GM12891 (cell line): ENCODE measurements around the gene PRSS48. TPM values are rescaled to one million over a fixed set of nuclear protein-coding genes. Genes with fewer than 3 reads are reported as not detected.
A peak's percentile ranks its signal among the peaks of the same experiment; 100 is the strongest.
"Not testable (repeated sequence)": the region's sequence is repeated elsewhere in the genome, so short reads cannot be mapped to it uniquely, and the experiment has no call there.

ENCODE experiments used
- DNase-seq: peaks from one replicate; pipeline ENCODE4 v3.0.0; 2011; ENCODE audit warnings: low spot score; ENCODE audit not compliant: insufficient read length
- FAIRE-seq: peaks from 2 replicates; lab custom pipeline; 2011; peaks lifted over from hg19 to GRCh38; lab: Jason Lieb, UNC
- PAX5 ChIP-seq: IDR thresholded peaks from 2 replicates; pipeline ENCODE4 v1.6.1; 2011; ENCODE audit warnings: low read length, moderate library complexity, mild to moderate bottlenecking; ENCODE audit not compliant: insufficient read depth, severe bottlenecking
- POLR2A ChIP-seq: IDR thresholded peaks from 2 replicates; pipeline ENCODE4 v1.6.1; 2011; ENCODE audit warnings: low read depth, low read length, control low read depth
- POLR2AphosphoS5 ChIP-seq: IDR thresholded peaks from 2 replicates; pipeline ENCODE4 v1.6.1; 2011; ENCODE audit warnings: low read depth, low read length, control low read depth
- POU2F2 ChIP-seq: IDR thresholded peaks from 2 replicates; pipeline ENCODE4 v1.6.1; 2011; ENCODE audit warnings: low read depth, mild to moderate bottlenecking, control low read depth, low read length, moderate library complexity
- SPI1 ChIP-seq: IDR thresholded peaks from 2 replicates; pipeline ENCODE4 v1.6.1; 2011; ENCODE audit warnings: low read depth, low read length, control low read depth
- TAF1 ChIP-seq: IDR thresholded peaks from 2 replicates; pipeline ENCODE4 v1.6.1; 2011; ENCODE audit warnings: low read depth, low read length, control low read depth
- polyA plus RNA-seq: library from polyadenylated mRNA; unstranded; fragments of >200 nt; gene quantifications from one replicate; pipeline ENCODE4 v1.2.1, GENCODE V29; 2012; ENCODE audit warnings: low read depth, missing spikeins, inconsistent platforms; ENCODE audit not compliant: missing spikeins

PRSS48 gene
- polyA plus RNA-seq, result not detected

GRCh38 chr4:151276787-151277562 lies at the start of gene PRSS48:
Gene PRSS48 (plus strand): TSS chr4:151277161. CDS start chr4:151277173, 12 bp downstream.
- TF ChIP-seq POLR2A (no peak), POLR2AphosphoS5 (no peak), TAF1 (no peak), PAX5 (no peak), POU2F2 (no peak), SPI1 (peak; percentile 29; the same call in 1 of the 2 replicates)
- DNase-seq (peak; percentile 39), FAIRE-seq (no peak)

- TF ChIP-seq SPI1 (no peak), PAX5 (no peak), POLR2A (no peak), POU2F2 (no peak), POLR2AphosphoS5 (no peak), TAF1 (no peak)
- DNase-seq (no peak), FAIRE-seq (no peak)
These were observed 49.8 kb upstream of the PRSS48 start for GRCh38 chr4:151227172-151227571.

- no peak for TF ChIP-seq TAF1
- TF ChIP-seq SPI1, result no peak
- TF ChIP-seq POU2F2, result no peak
- TF ChIP-seq PAX5, result no peak
- TF ChIP-seq POLR2AphosphoS5, result no peak
- TF ChIP-seq POLR2A, result no peak
- FAIRE-seq, result no peak
- DNase-seq, result no peak
These were observed 49.2 kb upstream of the PRSS48 start for GRCh38 chr4:151227731-151228130.

- DNase-seq, result no peak
- FAIRE-seq, result no peak
- TF ChIP-seq PAX5, result no peak
These were observed 48.5 kb upstream of the PRSS48 start for GRCh38 chr4:151228189-151229119.

- DNase-seq (no peak), FAIRE-seq (no peak)
- TF ChIP-seq SPI1, result no peak
- TF ChIP-seq POU2F2, result no peak
- no peak for TF ChIP-seq POLR2A
- no peak for TF ChIP-seq TAF1
- TF ChIP-seq POLR2AphosphoS5, result no peak
- no peak for TF ChIP-seq PAX5
These were observed 44.9 kb upstream of the PRSS48 start for GRCh38 chr4:151231915-151232595.

- DNase-seq, result no peak
- TF ChIP-seq POLR2A (no peak), SPI1 (no peak), POLR2AphosphoS5 (no peak), PAX5 (no peak), TAF1 (no peak), POU2F2 (no peak)
- FAIRE-seq, result no peak
These were observed 43.4 kb upstream of the PRSS48 start for GRCh38 chr4:151233600-151233999.

GRCh38 chr4:151235373-151235772 lies 41.6 kb upstream of the PRSS48 start:
- FAIRE-seq, DNase-seq: not testable (repeated sequence)

GRCh38 chr4:151236036-151236435 lies 40.9 kb upstream of the PRSS48 start:
- no peak for DNase-seq
- no peak for FAIRE-seq
- TF ChIP-seq SPI1 (no peak), POU2F2 (no peak), POLR2AphosphoS5 (no peak), PAX5 (no peak), TAF1 (no peak), POLR2A (no peak)

GRCh38 chr4:151238477-151238876 lies 38.5 kb upstream of the PRSS48 start:
- DNase-seq (no peak), FAIRE-seq (no peak)

More at GRCh38 chr4:151238477-151238876, 38.5 kb upstream of the PRSS48 start:
- TF ChIP-seq TAF1, result no peak
- no peak for TF ChIP-seq SPI1
- no peak for TF ChIP-seq POU2F2
- no peak for TF ChIP-seq POLR2AphosphoS5
- no peak for TF ChIP-seq POLR2A
- no peak for TF ChIP-seq PAX5
